Endothelial cell of umbilical vein (primary cell): ENCODE results near the gene URI1. TPM values are rescaled to one million over a fixed set of nuclear protein-coding genes. Genes with fewer than 3 reads are reported as not detected.
"Not testable (repeated sequence)": the region's sequence is repeated elsewhere in the genome, so short reads cannot be mapped to it uniquely, and the experiment has no call there.

Experiments
- BruUV-seq: library from RNA; stranded (reverse); fragments of 400-500 nt; replicated peaks from 2 replicates; lab custom pipeline; 2021; lab: Mats Ljungman, UMichigan
- CTCF ChIA-PET: fragments of 300-600, 350-600 bp; sonication (Branson Sonifier 250); formaldehyde crosslinking; loops from one replicate; lab custom pipeline; 2021; ENCODE audit warnings: antibody characterized with exemption, inconsistent platforms; lab: Charles Lee
- POLR2A ChIA-PET: fragments of 300-600, 350-600 bp; sonication (Branson Sonifier 250); formaldehyde crosslinking; loops from one replicate; lab custom pipeline; 2021; ENCODE audit warnings: antibody characterized with exemption, inconsistent platforms; lab: Charles Lee
- DNase-seq: peaks from one replicate; pipeline ENCODE4 v3.0.0-alpha.2; 2011; ENCODE audit warnings: low read depth, low spot score
- FAIRE-seq: peaks from 2 replicates; lab custom pipeline; 2011; peaks lifted over from hg19 to GRCh38; lab: Jason Lieb, UNC
- H2AFZ ChIP-seq: 2 replicates; pipeline ENCODE4 v1.6.0; 2012; ENCODE audit warnings: low read depth, low read length, control low read depth, inconsistent platforms
- H3K27ac ChIP-seq: 2 replicates; pipeline ENCODE4 v1.5.1; 2011; ENCODE audit warnings: low read depth, mild to moderate bottlenecking, control low read depth, low read length, moderate library complexity; ENCODE audit not compliant: insufficient read depth
- H3K27me3 ChIP-seq, 2 experiments: 2 replicates each; pipeline versions ENCODE4 v1.6.0 to v1.6.1; 2011; ENCODE audit warnings: low read length in 2 of 2, mixed read lengths in 1 of 2; ENCODE audit not compliant: control insufficient read depth in 2 of 2, insufficient read depth in 2 of 2
- H3K36me3 ChIP-seq, 2 experiments: 2 replicates in 1 of 2; 3 replicates in 1 of 2; pipeline ENCODE4 v1.5.1; 2011; ENCODE audit warnings: low read length in 2 of 2, mild to moderate bottlenecking in 1 of 2, moderate library complexity in 1 of 2; ENCODE audit not compliant: control insufficient read depth in 2 of 2, insufficient read depth in 2 of 2; ENCODE audit errors: extremely low read depth in 1 of 2
- H3K4me1 ChIP-seq: 3 replicates; pipeline ENCODE4 v1.5.1; 2011; ENCODE audit warnings: mild to moderate bottlenecking, low read length; ENCODE audit not compliant: control insufficient read depth, insufficient read depth; ENCODE audit errors: extremely low read depth
- H3K4me2 ChIP-seq: 2 replicates; pipeline ENCODE4 v1.6.1; 2011; ENCODE audit warnings: low read length, control low read depth, mixed read lengths; ENCODE audit not compliant: insufficient read depth
- H3K4me3 ChIP-seq, 3 experiments: fragments of 200-600 bp in 1 of 3; sonication (generic), shearing (Covaris generic) in 1 of 3; replicated peaks in 1 of 3; 2 replicates each; pipeline ENCODE4 v1.5.1; 2011 to 2016; ENCODE audit warnings: control low read depth in 3 of 3, low read length in 3 of 3, mild to moderate bottlenecking in 2 of 3, inconsistent platforms in 1 of 3, low read depth in 1 of 3, moderate library complexity in 1 of 3; ENCODE audit not compliant: insufficient read depth in 1 of 3
- H3K79me2 ChIP-seq: 2 replicates; pipeline ENCODE4 v1.6.0; 2012; ENCODE audit warnings: low read length, inconsistent platforms; ENCODE audit not compliant: control insufficient read depth, insufficient read depth
- H3K9ac ChIP-seq: replicated peaks from 2 replicates; pipeline ENCODE3; 2011; ENCODE audit warnings: low read length, control low read depth; ENCODE audit not compliant: insufficient read depth; ENCODE audit errors: extremely low read depth
- H3K9me1 ChIP-seq: replicated peaks from 3 replicates; pipeline ENCODE4 v1.6.0; 2011; ENCODE audit warnings: mild to moderate bottlenecking, low read length; ENCODE audit not compliant: control insufficient read depth, insufficient read depth; ENCODE audit errors: extremely low read depth
- H3K9me3 ChIP-seq: replicated peaks from 2 replicates; pipeline ENCODE4 v1.5.1; 2012; ENCODE audit warnings: low read length, inconsistent platforms; ENCODE audit not compliant: control insufficient read depth, insufficient read depth
- H4K20me1 ChIP-seq: replicated peaks from 2 replicates; pipeline ENCODE3; 2011; ENCODE audit warnings: mild to moderate bottlenecking, low read length; ENCODE audit not compliant: control insufficient read depth, insufficient read depth; ENCODE audit errors: extremely low read depth
- EZH2 ChIP-seq: IDR thresholded peaks from 2 replicates; pipeline ENCODE4 v1.6.1; 2012; ENCODE audit warnings: borderline replicate concordance, low read depth, mild to moderate bottlenecking, moderate library complexity, low read length, inconsistent platforms; ENCODE audit not compliant: severe bottlenecking
- FOS ChIP-seq: IDR thresholded peaks from 2 replicates; pipeline ENCODE4 v1.6.1; 2011; ENCODE audit warnings: mild to moderate bottlenecking, low read length, moderate library complexity, borderline replicate concordance; ENCODE audit not compliant: insufficient read depth
- GATA2 ChIP-seq: IDR thresholded peaks from 2 replicates; pipeline ENCODE4 v1.7.0; 2011; ENCODE audit warnings: low read depth, mild to moderate bottlenecking, moderate library complexity, mixed read lengths, low read length; ENCODE audit not compliant: insufficient read length, insufficient read depth
- JUN ChIP-seq: IDR thresholded peaks from 2 replicates; pipeline ENCODE4 v1.6.1; 2011; ENCODE audit warnings: borderline replicate concordance, low read depth; ENCODE audit not compliant: insufficient read length, insufficient read depth
- POLR2A ChIP-seq: IDR thresholded peaks from 2 replicates; pipeline ENCODE4 v1.6.1; 2012; ENCODE audit warnings: low read depth, mild to moderate bottlenecking, control low read depth, low read length
- POLR2AphosphoS5 ChIP-seq: IDR thresholded peaks from 2 replicates; pipeline ENCODE4 v1.6.1; 2012; ENCODE audit warnings: low read depth, mild to moderate bottlenecking, control low read depth, low read length, moderate library complexity; ENCODE audit not compliant: insufficient read depth
- dilution Hi-C: fragments of 300-500 bp; cut with MboI; formaldehyde crosslinking; loops from one replicate; pipeline ENCODE4 v1.15.0; 2019; ENCODE audit warnings: low sequenced_read_pairs; ENCODE audit not compliant: extremely low pct_ligation_motif_present
- intact Hi-C: fragments of 100-400 bp; cut with micrococcal nuclease; formaldehyde crosslinking; loops from one replicate; pipeline ENCODE4 v1.10.0; 2022
- polyA plus RNA-seq, 4 experiments: library from polyadenylated mRNA; depleted of rRNA in 3 of 4; stranded (reverse) in 3 of 4; unstranded in 1 of 4; fragments of >200 nt; gene quantifications; 2 replicates each; pipeline versions ENCODE4 v1.2.1 to v1.2.3, GENCODE V29; 2011 to 2012; ENCODE audit warnings: missing spikeins in 1 of 4
- total RNA-seq: library from RNA; stranded (reverse); gene quantifications from 2 replicates; pipeline ENCODE4 v1.2.3, GENCODE V29; 2021
- TF ChIP-seq, protein P1 (sequence below), 2 donors: IDR thresholded peaks; 1 replicate in 1 of 2; 2 replicates in 1 of 2; pipeline ENCODE4 v1.5.1; 2011; ENCODE audit warnings: low read length in 2 of 2, mild to moderate bottlenecking in 2 of 2, moderate library complexity in 2 of 2, control low read depth in 1 of 2, inconsistent platforms in 1 of 2, low read depth in 1 of 2; ENCODE audit not compliant: insufficient read depth in 1 of 2; ENCODE audit errors: extremely low read depth in 1 of 2
- TF ChIP-seq, protein P2 (sequence below): IDR thresholded peaks from 2 replicates; pipeline ENCODE4 v1.6.1; 2011; ENCODE audit not compliant: insufficient read depth, insufficient read length

Gene URI1
- total and polyA plus RNA-seq, 2 donors (not counting 3 experiments of a cell fraction or from before 2014, with no cell fraction given) = 12.8 to 28.9 TPM

DNA sequence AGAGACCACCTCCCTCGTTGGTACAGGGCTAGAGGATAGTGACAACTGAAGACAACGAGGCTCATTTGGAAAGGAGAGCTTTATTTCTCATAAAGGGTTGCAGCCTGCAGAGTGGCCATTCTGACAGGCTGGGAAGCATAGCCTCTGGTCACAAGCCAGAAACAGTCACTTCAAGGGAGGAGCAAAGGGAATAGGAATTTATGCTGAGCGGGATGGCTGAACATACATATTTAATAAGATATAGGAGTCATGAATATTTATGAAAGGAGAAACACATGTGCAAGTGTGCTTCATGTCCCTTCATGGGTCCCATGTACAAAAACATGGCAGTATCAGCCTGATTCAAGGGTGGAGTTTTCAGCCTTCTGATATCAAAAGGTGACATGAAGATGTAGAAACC, 27.1 kb upstream of the URI1 start:
- ChIA-PET POLR2A (no interaction called here), CTCF (interaction anchor here (0.6 to 1.8 kb wide), 4 partner anchors 10 to 198 kb away, joined by 3 to 6 read pairs (median 3); no protein-coding TSS in a partner anchor)
- BruUV-seq = no TSS peak
- Histone ChIP-seq H3K9ac (no peak overlapping the region), H3K4me1 (no peaks in the 10 kb centered on the region), H3K36me3 (no peaks in the 10 kb centered on the region), H2AFZ (no peak overlapping the region), H3K27ac (no peak overlapping the region), H3K4me3 (no peak overlapping the region), H3K27me3 (no peaks in the 10 kb centered on the region), H3K9me1 (no peaks in the 10 kb centered on the region), H3K79me2 (no peaks in the 10 kb centered on the region), H3K4me2 (no peak overlapping the region), H4K20me1 (no peaks in the 10 kb centered on the region), H3K9me3 (no peaks in the 10 kb centered on the region)
- dilution Hi-C loops (no loop called here), intact Hi-C loops (no loop called here)
- TF ChIP-seq, protein P1, sequence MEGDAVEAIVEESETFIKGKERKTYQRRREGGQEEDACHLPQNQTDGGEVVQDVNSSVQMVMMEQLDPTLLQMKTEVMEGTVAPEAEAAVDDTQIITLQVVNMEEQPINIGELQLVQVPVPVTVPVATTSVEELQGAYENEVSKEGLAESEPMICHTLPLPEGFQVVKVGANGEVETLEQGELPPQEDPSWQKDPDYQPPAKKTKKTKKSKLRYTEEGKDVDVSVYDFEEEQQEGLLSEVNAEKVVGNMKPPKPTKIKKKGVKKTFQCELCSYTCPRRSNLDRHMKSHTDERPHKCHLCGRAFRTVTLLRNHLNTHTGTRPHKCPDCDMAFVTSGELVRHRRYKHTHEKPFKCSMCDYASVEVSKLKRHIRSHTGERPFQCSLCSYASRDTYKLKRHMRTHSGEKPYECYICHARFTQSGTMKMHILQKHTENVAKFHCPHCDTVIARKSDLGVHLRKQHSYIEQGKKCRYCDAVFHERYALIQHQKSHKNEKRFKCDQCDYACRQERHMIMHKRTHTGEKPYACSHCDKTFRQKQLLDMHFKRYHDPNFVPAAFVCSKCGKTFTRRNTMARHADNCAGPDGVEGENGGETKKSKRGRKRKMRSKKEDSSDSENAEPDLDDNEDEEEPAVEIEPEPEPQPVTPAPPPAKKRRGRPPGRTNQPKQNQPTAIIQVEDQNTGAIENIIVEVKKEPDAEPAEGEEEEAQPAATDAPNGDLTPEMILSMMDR (IDR thresholded peaks at IDR 0.05; ENCODE audit: extremely low read depth in 1 of 2, insufficient read depth in 1 of 2, low read depth in 1 of 2, low read length in 2 of 2) = no peak
- TF ChIP-seq GATA2 (no peak), POLR2A (no peak), EZH2 (no peak), FOS (no peak), POLR2AphosphoS5 (no peak), JUN (no peak)
- TF ChIP-seq, protein P2, sequence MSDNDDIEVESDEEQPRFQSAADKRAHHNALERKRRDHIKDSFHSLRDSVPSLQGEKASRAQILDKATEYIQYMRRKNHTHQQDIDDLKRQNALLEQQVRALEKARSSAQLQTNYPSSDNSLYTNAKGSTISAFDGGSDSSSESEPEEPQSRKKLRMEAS = no peak
- DNase-seq (no peak), FAIRE-seq (no peak)

DNA sequence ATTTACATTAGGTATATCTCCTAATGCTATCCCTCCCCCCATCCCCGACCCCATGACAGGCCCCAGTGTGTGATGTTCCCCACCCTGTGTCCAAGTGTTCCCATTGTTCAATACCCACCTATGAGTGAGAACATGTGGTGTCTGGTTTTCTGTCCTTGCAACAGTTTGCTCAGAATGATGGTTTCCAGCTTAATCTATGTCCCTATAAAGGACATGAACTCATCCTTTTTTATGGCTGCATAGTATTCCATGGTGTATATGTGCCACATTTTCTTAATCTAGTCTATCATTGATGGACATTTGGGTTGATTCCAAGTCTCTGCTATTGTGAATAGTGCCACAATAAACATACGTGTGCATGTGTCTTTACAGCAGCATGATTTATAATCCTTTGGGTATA, 26.2 kb upstream of the URI1 start:
- FAIRE-seq, H3K9me3 ChIP-seq, H4K20me1 ChIP-seq, POLR2A ChIA-PET, BruUV-seq, H3K9ac ChIP-seq, H3K27me3 ChIP-seq, dilution Hi-C loops, H3K27ac ChIP-seq, DNase-seq, H3K36me3 ChIP-seq, CTCF ChIA-PET, H3K79me2 ChIP-seq, H3K4me1 ChIP-seq, H3K4me3 ChIP-seq, intact Hi-C loops, H2AFZ ChIP-seq, H3K9me1 ChIP-seq, H3K4me2 ChIP-seq: not testable (repeated sequence)
